Activated T-helper 9 cell treated with anti-CD3 and anti-CD28 coated beads, Interleukin-2, amount 50 U/mL, for 16 hours (primary cell): ENCODE data around the gene DESI2.
"Not testable (repeated sequence)": the region's sequence is repeated elsewhere in the genome, so short reads cannot be mapped to it uniquely, and the experiment has no call there.

Source experiments
- DNase-seq: peaks from one replicate; pipeline ENCODE4 v3.0.0-alpha.2; 2020; ENCODE audit warnings: low read depth

The DESI2 gene

DNA sequence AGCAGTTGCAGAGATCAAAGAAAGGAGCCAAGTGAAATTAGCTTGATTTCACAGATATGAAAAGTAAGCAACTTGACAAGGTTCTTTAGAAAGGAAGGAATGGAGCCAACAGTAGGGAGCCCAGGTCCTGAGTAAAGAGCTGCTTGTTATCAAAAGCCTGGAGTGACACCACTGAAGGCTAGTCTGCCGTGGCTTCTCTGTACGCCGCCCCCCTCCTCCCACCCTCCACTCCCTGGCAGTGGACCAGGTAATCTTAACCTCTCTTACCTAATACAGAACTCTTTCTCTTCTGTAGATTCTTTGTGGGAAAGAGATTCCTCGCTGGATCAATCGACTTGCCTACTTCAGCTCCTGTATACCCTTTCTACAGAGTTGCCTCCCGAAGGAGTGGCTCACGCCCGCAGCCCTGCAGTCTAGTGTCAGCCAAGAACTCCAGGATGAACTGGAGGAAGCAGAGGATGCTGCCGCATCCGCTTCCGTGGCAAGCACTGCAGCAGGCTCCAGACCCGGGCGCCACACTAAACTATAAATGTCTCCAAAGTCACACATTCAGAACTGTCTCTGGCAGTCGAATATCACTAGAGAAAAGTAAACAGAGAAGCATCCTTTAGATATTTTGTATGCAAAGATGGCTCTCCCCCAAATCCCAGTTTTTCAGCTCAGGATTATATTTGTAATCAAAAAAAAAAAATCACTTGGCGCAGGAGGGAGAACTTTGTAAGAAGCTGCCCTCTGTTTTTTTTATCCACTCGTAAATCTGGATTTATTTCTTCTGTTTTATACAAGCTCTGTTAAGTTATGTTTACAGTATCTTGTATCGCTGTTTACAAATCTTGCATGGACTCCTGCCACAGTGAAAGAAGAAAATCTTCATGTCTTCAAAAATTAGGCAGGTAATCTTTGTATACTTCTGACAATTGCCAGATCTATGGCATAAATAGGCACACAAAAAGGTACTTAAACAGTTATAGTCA, 52.6 kb downstream of the DESI2 start:
- no peak for DNase-seq

DNA sequence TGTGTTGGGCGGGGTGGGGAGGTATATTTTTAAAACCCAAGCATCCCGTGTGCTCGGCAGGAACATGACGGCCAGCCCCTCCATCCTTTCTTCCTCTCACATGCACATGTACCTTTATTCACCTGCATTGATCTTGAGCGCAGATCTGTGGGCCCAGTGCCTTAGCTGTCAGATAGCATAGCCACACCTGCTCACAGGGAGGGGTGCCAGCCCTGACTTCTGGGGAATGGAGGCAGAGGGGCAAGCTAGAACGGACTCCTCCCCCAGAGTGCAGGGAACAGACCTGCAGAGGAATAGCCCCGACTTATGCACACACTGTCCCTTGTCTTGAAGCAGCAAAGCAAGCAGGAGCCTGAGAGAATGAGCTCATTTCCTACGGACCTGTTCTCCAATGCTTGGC, 56.1 kb downstream of the DESI2 start:
- DNase-seq, result no peak

DNA sequence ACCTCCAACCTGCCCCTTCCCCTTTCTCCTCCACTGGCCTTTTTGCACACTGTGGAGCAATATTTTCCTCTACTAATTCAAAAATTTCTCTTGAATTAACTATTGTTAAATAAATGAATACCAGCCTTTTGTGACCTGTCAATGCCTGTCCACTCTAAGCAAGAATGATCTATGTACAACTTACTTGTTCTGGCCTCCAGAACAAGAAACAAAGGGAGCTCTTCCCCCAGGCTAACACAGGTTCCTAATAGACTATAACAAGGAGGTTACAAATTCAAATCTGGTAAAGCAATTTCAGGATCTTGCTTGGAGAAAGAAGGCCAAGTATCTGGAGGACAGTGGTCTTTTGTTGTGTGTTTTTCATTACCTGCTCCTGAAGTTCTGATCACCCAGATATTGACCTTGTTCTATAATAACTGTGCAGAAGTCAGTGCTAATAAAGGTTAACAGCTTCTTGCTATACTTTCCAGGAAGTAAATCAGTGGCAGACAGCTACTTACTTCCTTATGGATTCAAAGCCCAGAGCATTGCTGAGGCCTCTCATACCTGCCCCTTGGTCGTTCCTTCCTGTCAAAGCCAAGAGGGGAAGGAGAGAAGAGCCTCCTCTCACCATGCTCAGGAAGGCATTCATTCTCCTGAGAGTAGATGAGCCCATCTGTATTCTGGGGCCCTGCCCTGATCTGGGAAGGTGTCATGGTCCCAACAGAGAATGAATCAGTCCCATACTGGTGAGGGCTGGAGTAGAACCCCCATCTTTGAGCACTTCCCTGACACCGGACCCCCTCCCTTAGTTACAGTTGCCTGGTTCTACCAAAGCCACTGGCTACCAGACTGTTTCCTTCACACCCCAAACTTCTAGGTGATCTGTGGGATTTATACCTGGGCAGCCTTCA, 56.8 kb downstream of the DESI2 start:
- DNase-seq, result no peak

DNA sequence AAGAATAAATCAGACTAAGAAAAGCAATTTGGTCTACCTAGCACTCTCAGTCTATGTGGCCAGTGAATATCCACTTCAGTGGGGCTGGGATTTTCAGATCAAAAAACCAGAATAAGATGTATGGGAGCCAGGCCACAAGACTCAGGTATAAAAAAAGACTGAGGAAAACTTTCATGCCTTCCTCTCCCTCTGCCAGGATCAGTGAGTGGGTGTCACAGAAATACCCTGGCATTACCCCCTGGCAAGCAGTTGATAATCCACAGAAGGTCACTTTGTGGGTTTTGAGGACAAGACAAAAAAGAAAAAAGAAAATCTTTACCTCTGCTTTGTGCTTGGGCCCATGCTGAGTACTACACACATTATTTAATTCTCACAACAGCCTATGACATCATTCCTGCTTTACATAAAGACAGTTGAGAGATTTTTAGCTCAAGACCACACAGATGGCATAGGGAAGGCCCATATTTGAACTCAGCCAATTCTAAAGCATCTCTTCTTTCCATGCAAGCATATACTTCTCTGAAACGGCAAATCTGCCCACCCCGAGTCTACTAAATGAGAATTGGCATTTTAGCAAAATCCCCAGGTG, 57.6 kb downstream of the DESI2 start:
- no peak for DNase-seq

DNA sequence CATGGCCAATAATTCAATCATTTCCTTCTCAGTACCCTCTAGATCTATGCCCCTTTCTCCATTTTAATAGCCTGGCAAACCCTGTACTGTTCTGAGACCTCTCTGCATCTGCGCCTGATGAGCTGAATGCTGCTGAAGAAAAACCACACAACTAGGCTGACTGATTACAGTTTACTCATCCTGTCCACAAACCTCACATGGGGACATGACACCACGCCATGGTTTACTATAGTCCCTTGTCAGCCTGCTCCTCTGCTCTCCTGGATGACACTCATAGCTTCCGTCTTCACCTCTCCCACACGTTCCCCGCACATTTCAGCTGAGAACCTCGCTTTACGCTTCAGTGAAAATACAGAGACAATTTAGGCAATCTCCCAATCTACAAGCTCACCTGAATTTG, 59.7 kb downstream of the DESI2 start:
- DNase-seq, result no peak

DNA sequence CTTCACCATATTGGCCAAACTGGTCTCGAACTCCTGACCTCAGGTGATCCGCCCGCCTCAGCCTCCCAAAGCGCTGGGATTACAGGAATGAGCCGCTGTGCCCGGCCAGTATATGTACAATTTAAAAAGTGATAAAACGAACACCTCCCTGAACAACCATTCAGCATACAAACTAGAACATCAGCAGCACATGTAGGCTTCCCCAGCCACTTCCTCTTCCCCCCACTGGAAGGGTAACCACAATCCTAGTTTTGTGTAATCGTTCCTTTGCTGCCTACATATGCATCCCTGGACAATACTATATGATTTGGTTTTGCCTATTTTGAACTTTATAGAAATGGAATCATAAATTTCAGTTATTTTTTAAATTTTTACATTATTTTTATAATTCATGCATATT, 60.4 kb downstream of the DESI2 start:
- DNase-seq, result no peak

GRCh38 chr1:244727871-244728474, 75.0 kb downstream of the DESI2 start:
- no peak for DNase-seq

GRCh38 chr1:244730153-244730933, 77.4 kb downstream of the DESI2 start:
- DNase-seq, result no peak

DNA sequence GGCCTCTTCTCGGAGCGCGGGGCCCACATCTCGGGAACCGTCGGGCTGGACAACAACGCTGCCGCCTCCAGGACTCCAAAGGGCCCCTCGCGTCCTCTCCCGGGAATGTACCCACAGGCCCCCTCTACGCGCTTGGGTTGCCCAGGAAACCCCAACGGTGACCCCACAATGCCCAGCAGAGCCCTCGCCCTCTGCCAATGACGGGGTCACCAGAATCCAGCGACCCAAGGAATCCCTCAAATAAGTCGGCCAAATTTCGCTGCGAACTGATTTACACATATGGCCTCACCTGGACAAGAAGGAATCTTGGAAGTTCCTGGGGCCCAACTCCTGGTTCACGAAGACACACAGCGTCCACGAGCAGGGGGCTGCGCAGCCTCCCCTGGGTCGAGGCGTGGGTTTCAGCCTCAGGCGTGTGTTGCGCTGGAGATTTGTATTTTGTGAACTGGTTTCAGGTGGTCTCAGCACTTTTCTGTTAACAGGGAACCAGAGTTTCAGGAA, 78.1 kb downstream of the DESI2 start:
- no peak for DNase-seq

GRCh38 chr1:244731651-244732050, 78.7 kb downstream of the DESI2 start:
- DNase-seq, result no peak

DNA sequence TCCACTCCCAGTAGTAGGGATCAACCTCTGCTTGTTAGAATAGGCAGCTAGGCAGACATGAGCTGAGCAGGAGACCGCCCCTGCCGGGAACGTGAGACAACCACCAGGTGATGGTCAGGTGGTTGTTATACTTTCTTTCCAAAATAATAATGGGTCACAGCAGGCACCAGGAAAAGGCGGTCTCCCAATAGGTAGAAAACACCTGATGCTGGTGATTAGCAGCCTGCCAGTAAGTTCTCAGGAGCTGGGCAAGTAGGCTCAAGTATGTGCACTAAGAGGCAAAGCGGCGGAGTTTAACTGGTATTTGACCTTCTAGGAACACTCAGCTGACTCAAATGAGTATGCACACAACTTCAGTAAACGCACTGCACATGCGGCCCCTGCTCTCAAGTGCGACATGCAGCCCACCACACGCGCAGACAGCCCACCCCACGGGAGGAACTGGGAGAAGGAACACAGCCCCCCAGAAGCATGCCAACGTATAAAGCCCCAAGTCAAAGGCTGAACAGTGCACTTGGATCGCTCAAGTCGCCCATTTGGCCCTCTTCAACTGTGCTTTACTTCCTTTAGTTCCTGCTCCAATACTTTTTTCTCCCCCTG, 80.0 kb downstream of the DESI2 start:
- DNase-seq, result no peak

DNA sequence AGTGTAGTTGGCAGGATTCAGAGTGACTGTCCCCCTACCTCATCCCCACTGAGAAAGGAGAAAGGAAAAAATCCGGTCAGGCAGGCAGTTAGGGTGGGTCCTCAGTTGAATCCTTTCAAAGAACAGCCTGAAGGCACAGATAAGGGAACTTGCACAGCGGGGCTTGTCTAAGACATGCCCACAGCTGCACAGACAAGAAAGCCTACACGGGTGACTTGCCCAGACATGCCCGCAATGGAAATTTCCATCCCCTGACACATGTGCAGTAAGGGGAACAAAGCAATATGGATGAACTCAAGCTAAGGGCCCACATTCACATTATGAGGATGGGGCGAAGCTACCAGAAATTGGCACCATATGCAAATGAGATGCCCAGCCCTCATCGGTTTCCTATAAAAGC, 82.5 kb downstream of the DESI2 start:
- DNase-seq, result no peak

GRCh38 chr1:244735876-244736561, 83.1 kb downstream of the DESI2 start:
- DNase-seq, result no peak

- DNase-seq, result not testable (repeated sequence)
These were observed 86.2 kb downstream of the DESI2 start for GRCh38 chr1:244739140-244739539.

GRCh38 chr1:244740027-244740617, 87.2 kb downstream of the DESI2 start:
- DNase-seq, result not testable (repeated sequence)

- no peak for DNase-seq
These were observed 88.8 kb downstream of the DESI2 start for GRCh38 chr1:244741692-244742091.

GRCh38 chr1:244749230-244750016, 96.5 kb downstream of the DESI2 start:
- no peak for DNase-seq

DNA sequence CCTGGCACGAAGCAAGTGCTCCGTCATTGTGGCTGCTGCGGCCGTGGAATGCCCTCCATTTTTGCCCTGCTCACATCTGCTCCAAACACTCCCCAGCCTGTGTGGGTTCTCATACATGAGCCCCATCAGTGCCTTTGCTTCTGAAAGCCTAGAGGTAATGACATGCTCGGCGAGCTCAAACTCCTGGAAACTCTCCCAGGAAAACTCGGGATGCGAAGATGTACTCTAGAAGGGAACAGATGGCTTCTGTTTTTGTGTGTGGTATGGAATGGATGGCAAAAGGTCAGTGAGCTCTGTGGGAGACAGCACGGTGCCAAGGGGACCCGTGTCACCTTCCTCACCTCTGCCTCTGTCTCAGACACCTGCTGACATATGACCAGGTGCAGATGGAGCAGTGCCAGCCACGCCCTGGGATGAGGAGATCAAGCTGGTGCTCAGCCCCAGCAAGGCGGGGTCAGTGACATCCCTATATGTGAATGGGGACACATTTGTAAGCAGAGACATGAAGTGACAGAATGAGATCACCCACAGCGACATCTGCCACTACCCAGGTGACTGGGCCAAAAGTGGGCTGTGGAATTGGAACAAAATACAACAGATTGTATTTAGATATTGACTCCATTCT, 98.5 kb downstream of the DESI2 start:
- DNase-seq, result no peak
